ENCODE data around the gene PHTF2.

GRCh38 chr7:77760809-77761453 is 37.6 kb upstream of the PHTF2 start:
- no peak for TF ChIP-seq CTCF (optimal IDR thresholded peaks at IDR 0.05 in 1 of 3, IDR thresholded peaks at IDR 0.05 in 1 of 3, conservative IDR thresholded peaks at IDR 0.05 in 1 of 3; ENCODE audit: extremely low read depth in 1 of 3, insufficient read depth in 2 of 3, low read length in 3 of 3)
- TF ChIP-seq EZH2 (IDR thresholded peaks at IDR 0.05; ENCODE audit: low read length): no peak
